LNCaP clone FGC (cell line): Measurements from ENCODE around the gene PLEKHA1.

Source experiments
- DNase-seq: peaks from one replicate; pipeline ENCODE4 v3.0.0-alpha.2; 2011; ENCODE audit warnings: low read depth
- H3K4me3 ChIP-seq: 2 replicates; pipeline ENCODE4 v1.5.1; 2011; ENCODE audit warnings: mild to moderate bottlenecking, low read depth, low read length, control low read depth
- TF ChIP-seq, protein P1 (sequence below): IDR thresholded peaks from 2 replicates; pipeline ENCODE4 v1.5.1; 2012; ENCODE audit warnings: mild to moderate bottlenecking; ENCODE audit not compliant: control insufficient read depth, insufficient read depth; ENCODE audit errors: extremely low read depth

The PLEKHA1 gene

DNA sequence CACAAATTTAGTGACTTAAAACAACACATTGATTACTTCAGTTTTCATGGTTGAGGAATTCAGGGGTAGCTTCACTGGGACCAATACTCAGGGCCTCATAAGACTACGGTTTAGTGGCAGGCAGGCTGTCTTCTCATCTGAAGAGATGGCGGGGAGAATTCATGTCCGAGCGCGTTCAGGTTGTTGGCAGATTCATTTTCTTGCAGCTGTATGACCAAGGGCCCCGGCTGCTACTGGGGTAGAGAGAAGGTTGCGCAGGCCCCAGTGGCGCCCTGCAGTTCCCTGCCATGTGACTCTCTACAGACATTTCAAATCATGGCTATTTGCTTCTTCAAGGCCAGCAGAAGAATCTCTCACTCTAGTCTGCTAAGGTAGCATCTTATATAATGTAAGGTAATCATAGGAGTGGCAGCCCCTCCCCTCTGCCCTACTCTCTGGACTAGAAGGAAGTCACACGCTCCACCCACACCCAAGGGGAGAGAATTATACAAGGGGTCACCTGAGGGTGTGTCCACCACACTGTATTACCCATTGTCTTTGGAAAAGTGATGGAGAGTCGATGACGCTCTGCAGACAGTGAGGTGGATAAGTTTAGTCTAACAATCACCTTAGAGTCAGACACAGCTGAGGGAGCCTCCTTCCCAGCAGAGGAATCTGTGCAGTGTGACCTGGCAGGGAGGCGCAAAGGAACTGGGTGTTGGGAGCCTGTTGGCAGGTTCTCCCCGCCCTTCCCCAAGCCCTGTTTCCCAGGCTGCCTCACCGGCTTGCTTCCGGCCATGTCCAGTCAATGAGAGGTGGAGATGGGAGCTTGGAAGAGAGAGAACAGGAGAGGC is 35.7 kb upstream of the PLEKHA1 start:
- no peak overlapping the region for H3K4me3 ChIP-seq
- DNase-seq: no peak
- TF ChIP-seq, protein P1, sequence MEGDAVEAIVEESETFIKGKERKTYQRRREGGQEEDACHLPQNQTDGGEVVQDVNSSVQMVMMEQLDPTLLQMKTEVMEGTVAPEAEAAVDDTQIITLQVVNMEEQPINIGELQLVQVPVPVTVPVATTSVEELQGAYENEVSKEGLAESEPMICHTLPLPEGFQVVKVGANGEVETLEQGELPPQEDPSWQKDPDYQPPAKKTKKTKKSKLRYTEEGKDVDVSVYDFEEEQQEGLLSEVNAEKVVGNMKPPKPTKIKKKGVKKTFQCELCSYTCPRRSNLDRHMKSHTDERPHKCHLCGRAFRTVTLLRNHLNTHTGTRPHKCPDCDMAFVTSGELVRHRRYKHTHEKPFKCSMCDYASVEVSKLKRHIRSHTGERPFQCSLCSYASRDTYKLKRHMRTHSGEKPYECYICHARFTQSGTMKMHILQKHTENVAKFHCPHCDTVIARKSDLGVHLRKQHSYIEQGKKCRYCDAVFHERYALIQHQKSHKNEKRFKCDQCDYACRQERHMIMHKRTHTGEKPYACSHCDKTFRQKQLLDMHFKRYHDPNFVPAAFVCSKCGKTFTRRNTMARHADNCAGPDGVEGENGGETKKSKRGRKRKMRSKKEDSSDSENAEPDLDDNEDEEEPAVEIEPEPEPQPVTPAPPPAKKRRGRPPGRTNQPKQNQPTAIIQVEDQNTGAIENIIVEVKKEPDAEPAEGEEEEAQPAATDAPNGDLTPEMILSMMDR: no peak

DNA sequence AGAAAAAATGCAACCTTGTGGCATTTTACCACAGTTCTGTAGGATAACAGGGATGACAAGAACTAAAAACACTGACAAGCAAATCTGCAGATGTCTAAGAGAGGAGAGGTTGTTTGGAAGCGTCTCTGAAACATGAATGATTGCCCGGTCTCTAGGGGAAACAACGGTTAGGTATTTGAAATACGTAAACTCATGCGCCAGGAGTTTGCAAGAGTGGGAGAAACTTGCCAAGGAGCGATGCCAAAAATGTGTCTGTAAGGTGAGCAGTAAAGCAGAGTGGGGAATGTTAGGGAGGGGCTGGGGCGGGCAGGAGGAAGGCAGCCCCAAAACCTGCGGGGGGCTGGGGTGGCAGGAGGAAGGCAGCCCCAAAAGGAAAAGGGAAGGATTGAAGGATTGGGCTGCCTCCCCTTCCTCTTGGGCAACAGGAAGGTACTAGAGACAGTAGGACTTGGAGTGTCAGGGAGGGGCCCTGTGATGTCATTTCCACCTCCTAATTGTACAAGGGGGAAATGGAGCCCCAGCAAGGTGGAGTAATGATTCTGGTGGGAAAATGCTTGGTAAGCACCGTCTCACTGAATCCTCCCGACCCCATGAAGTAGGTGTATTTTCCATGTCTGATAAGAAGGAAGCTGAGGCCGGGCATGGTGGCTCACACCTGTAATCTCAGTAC is 33.2 kb upstream of the PLEKHA1 start:
- H3K4me3 ChIP-seq: no peak overlapping the region
- TF ChIP-seq, protein P1: no peak
- DNase-seq: no peak

DNA sequence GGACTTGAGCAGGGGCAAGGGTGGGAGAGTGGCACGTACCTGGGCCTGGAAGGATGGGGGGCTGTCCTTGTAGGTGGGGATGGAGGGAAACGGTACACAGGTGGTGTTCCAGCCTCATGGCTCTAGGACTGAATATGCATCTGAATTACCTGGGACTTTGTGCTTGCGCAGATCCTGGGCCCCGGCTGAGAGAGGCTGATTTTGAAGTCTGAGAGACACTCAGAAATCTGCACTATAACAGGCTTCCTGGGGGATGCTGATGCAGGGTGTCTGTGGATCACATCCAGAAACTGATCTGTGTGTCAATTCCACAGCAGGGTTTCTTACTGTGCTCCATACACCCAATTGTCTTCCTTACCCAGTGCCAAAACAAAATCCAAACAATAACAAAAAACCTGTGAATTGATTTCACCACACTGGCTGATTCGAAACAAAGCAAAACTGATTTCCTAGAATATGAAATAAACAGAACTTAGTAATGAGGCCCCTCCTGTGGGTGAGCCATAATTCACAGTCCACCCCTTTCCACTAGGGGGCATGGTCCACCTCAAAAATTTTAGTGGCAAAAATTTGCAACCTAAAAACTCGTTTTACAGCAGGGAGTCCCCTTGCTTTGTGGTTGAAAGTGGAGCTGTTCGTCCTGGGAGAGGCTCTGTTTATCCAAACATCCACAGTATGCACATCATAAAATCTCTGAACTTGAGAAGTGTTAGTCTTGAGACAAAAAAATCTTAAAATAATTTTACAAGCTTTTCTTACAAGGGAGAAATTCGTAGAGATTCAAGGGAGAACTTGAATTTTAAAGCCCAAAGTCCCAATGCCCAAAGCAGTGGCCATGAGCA is 32.0 kb upstream of the PLEKHA1 start:
- no peak overlapping the region for H3K4me3 ChIP-seq
- TF ChIP-seq, protein P1: peak; percentile 68
- peak; percentile 2 for DNase-seq

DNA sequence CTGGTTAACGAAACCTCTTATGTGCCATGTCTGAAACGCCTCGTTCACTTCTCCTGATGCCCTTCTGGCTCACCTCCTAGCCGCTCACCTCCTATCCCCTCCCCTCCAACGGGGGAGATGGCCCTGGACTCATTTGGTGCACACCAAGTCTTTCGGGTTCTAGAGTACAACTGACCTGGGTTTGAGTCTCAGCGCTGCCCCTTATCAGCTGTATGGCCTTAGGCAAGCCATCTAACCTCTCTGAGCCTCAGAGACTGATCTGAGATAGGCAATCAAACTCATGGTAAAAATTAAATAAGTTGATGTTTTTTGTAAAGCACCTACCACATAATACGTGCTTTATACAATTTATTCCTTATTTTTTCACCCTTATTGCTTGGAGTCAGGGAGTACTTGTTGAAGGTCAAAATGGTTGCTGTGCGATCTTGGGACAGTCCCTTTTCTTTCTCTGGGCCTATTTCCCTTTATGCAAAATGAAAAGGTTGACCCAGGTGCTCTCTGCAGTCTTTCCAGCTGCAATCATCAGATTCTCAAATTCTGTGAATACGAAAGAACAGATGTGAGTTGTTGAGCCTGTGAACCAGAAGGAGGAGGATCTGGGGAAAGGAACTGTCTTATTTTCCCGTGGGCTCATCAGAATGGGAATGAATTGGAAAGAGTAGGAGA is 31.2 kb upstream of the PLEKHA1 start:
- TF ChIP-seq, protein P1: no peak
- H3K4me3 ChIP-seq: no peak overlapping the region
- DNase-seq: no peak

DNA sequence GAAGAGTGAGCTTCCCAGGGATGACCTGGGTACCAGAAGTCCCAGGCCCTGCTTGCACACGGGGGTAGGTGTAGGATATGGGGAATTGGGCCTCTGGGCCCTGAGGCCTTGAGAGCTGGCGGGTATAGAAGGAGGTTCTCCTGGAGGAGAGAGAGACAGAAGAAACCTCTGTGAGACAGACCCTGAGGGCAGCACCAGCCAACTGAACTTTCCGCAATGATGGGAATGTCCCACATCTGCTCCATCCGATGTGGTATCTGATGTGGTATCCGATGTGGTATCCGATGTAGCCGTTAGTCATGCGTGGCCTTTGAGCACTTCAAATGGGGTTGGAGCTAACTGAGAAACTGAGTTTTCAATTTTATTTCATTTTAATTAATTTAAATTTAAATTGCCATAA is 30.6 kb upstream of the PLEKHA1 start:
- no peak overlapping the region for H3K4me3 ChIP-seq
- TF ChIP-seq, protein P1: no peak

DNA sequence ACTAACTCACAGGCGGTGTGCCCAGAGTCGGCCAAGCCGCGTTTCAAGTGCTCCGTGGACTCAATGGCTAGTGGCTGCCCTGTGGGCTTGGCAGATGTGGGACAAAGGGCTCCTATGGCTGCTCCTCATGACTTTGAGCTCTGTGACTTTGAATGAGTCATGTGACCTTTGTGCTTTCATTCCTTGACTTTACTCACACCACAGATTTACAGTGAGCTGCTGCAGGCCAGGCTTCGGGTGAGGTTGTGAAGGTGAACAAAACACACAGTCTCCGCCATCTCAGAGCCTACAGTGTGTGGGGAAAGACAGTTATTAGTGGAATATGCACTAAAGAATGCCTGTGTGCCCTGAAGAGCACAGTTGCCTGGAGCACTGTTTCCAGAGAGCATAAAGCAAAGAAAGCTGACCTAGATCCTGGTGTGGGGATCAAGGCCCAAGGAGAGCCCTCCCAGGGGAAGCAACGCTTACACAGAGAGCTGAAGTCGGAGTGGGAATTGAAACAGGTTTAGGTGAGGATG is 29.7 kb upstream of the PLEKHA1 start:
- H3K4me3 ChIP-seq: no peak overlapping the region
- no peak for DNase-seq
- TF ChIP-seq, protein P1: no peak

More for the DNA sequence above, 30.6 kb upstream of the PLEKHA1 start:
- DNase-seq: no peak
